Measurements from ENCODE around the gene CUL3.

The CUL3 gene

DNA sequence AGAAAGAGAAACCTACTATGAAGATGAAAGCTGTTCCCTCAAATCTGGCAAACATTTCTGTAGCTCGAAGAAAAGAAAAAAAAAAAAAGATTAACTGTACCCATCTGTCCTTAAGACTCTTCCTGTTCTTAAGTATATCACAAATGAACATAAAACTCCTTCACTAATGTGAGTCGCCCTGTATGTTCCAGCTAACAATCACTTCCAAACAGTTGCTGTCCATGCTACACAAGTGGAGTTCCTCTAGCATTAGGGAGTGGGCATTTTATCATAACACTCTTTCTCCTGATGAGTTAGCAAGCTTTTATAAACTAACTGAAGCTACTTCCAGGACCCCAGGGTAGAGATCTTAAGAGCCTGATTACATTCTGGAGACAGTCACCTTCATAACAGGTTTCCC, 5.8 kb downstream of the CUL3 start:
- DNase-seq = no peak

DNA sequence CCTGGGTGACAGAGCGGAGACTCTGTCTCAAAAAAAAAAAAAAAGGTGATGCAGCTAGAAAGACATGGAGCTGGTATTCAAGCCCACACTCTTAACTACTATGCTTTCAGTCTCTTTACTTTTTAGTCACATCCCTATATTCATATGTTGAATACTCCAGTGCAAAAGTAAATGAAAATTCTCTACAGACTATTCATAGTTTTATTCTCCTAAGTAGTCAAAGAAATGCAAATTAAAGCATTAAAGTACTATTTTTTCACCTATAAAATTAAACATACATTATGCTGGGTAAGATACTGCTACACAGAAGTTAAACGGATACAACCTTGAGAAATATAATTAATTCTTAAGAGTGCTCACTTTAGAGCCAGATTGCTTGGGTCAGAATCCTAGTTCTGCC, 7.6 kb downstream of the CUL3 start:
- no peak for DNase-seq

DNA sequence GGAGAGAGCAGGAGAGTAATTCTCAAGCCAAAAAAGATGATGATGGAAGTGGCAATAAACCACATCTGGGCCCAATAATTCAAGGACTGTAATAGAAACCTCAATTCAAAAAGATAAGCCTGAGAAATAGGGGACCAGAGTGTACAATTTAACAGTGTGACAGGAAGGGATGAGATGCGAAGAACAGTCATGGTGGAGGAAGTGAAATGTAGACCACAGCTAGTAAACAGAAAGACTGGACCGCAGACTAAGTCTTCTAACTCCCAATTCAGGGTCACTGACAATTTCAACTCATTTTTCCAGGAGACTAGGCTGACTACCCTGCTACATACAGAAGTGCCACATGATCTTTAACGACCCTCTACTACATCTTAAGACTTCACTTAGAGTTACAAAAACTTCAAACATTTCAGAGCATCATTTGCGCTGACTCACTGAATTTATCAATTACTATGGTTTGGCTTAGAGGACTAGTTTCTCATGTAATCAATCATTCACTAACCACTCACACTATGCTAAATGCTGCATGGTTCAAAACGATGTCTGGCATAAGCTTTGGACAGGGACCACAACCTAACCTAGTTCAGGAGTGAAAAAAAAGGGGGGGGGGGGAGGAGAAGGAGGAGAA, 9.0 kb downstream of the CUL3 start:
- no peak for DNase-seq

DNA sequence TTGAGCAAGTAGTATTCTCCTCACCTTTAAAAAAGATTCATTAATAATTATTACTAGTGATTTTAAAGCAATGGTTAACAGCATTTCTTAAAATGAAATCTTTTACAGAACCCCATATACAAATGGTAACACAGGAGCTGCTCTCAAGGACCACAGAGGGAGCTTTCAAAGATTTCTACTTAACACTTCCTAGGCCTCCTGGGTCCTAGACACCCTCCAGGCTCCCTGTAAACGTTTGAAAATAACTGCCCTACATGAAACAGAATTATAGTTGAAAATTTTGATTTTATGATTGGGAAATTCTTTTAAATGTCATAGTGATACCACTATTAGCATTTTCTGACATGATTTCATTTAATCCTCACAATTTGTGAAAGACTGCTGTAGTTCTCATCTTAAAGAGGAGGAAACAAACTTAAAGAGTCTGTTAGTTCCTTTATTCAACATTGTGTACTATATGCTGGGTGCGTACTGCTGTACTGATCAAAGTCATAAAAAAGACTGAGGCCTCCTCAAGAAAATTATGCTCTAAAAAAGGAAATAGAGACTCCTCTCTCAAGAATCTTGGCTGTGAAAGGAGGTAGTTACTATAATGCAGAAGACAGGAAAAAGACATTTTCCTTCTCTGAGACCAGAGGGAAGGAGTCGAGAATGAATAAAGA, 10.6 kb downstream of the CUL3 start:
- DNase-seq = no peak

DNA sequence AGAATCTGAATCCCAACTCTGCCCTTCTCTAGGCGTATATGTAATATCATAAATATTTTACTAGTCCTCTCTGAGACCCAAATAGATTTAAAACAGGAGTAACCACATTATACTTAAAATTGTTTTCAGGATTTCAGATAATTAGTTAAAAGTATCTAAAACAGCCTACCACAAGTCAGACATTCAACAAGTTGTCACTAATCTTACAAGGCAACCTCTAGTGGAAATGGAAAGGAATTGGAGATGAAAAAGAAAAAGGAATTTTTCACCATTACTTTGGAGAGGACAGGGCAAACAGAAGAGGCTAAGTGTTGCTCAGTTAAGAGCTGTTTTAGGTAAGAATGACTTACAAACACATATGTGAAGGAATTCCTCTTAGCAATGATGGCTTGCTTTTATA, 11.4 kb downstream of the CUL3 start:
- no peak for DNase-seq

DNA sequence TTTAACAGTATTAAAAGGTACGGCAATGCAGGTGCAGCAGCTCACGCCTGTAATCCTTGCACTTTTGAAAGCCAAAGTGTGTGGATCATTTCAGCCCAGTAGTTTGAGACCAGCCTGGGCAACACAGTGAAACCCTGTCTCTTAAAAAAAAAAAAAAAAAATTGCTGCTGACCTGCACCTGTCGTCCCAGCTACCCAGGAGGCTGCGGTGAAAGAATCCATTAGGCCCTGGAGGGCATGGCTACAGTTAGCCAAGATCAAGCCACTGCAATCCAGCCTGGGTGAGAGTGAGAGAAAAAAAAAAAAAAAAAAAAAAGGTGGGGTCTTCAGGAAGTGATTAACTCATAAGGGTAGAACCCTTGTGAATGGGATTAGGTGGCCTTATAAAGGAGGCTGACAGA, 12.8 kb downstream of the CUL3 start:
- no peak for DNase-seq

DNA sequence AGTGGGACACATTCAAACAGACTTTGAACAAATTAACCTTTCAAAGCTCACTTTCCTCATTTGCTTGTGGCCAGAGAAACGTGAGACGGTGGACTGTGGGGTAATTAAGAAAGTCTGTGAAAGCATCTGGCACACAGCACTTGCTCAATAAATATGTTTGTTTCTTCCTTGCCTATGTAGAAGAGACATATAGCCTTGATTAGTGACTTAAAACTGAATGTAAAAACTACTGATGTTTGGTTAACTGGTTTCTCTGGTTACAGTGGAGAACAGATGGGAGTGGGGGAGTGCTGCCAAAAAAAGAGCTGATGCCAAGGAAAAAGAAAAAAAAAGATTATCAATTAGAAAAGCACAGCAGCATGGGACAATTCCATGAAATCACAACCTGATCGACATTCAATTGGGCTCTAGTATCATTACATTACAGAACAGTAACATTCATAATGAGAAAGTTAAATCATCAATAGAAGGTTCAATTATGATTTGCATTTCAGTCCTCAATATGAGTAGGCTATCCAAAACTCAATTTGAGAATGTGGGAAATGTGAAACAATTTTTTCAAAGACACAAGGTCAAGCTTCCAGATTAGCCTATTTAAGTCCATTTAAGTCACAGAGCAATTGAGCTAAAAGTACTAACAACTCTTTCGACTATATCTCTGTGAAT, 14.7 kb downstream of the CUL3 start:
- DNase-seq = no peak

DNA sequence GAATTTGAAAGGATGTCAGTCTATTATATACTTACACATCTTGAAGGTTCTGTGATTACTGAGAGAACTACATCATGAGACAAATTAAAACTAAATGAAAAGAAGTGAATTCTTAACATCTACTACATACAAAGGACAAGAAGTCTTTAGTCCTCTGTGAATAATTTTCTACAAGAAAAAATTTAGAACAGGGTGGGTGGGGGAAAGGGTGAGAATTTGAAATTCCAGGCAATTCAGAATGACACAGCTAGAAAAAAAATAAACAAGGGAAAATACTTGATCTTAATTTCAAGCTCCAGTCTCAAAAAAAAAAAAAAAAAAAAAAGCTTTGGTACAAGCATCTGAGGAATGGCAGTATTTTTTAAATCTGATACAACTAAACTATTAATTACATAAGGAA, 15.5 kb downstream of the CUL3 start:
- DNase-seq = no peak

DNA sequence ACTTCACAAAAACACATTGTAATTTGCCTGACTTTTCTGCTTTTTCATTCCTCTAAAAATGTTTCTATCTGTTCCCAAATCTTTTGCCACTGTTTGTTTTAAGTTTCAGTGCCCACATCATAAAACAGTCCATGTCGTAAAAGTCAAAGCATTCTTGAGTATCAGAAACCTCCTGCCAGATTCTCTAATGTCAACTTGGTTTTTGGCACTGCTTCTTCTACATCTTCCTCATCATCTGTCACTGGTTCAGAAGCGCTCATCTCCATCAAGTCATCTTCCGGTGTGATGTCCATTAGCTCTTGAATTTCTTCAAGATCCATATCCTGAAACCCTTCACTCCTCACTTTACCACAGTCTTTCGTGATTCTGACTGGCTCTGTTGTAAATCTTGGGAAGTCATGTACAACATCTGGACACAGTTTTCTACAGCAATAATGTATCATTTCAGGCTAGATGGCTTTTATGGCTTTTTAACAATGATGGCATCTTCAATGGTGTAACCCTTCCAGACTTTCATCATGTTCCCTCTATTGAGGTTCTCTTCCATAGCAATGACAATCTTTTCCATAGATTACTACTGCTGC, 19.6 kb downstream of the CUL3 start:
- DNase-seq = no peak

DNA sequence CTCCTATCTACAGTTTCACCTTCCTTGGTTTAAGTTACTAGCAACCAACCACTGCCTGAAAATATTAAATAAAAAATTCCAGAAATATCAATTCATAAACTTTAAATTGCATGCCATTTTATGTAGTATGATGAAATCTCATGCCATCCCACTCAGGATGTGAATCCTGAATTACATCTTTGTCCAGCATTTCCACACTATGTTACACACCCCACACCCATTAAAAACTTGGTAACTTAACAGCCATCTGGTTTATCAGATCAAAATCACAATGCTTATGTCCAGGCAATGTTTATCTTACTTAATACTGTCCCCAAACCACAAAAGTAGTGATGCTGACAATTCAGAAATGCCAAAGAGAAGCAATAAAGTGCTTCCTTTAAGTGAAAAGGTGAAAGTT, 21.6 kb downstream of the CUL3 start:
- DNase-seq = no peak

DNA sequence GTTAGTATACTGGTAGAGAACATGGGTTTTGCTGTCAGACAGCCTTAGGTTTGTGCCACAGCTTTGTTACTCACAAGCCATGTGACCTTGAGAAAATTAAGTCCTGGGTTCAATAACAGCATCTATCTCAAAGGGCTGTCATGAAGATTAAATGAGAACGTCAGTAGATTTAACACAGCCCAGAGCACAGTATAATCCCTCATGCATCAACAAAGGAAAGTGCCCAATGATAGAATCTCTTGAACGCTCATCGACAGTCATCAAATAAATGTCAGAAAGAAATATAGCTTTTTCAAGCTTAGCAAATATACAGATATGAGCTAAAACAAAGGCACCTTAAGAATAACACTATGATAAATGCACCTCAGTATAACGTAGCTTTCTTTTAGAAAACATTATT, 22.3 kb downstream of the CUL3 start:
- DNase-seq = no peak

DNA sequence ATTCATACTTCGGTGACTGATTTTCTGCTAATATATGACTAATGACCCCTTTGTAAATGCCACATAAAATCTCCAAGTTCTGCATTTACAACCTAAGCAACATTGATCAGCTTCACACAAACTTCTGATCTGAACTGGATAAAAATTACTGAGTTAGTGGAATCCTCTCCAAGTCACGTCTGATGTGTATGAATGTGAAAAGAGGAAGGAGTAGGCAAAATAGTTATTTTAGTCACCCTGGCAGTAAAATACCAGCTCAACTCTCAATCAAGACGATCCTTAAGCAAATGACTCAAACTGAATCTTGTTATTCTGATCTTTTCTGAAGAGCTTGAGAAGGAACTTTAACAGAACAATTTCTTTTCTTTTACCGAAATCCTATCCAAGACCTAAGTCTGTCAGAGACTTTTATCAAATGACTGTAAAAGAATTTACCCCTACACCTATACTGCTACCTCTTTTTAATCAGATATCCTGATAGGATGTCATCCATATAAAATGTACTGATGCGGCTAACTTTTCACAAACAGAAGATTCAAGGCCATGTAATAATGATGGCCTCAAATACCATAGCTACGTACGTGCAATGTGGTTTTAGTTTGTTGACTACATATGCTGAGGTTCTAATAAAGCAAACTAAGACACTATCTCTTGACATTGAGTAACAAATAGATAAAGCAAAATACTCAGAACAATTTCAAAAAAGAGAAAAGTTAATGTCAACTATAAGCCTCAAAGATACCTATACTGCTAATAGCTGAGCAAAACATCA, 23.7 kb downstream of the CUL3 start:
- DNase-seq = no peak

DNA sequence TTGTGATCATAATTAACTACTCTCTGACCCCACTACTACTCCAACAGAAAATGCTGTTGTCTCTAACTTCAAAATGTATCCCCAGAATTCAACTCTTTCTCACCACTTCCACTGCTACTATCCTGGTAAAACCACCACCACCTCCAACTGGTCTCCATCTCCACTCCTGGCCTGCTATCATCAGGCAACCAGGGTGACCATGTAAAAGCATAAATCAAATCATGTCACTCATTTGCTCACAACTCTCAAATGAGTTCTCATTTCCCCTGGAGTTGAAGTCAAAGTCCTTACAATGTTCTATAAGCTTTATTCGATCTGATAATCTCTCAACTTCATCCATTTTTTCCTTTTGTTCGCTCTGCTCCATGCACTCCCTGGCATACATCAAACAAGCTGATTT, 24.6 kb downstream of the CUL3 start:
- no peak for DNase-seq

DNA sequence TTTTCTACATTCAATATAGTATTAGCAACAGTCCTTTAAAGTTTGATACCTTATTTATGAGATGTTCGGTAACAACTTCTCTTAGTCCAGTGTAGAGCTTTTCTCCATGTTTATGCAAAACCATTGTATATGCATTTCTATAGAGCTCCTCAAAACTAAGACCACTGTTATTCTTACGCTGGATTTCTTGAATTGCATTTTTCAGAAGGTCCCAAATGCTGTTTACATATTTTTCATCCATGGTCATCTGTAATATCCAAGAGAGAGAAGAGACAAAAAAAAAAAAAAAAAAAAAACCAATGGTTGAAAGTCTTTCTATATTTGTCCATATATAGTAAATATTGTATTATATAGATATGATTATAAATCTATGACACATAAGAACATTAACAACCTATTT, 27.6 kb downstream of the CUL3 start:
- DNase-seq = no peak

DNA sequence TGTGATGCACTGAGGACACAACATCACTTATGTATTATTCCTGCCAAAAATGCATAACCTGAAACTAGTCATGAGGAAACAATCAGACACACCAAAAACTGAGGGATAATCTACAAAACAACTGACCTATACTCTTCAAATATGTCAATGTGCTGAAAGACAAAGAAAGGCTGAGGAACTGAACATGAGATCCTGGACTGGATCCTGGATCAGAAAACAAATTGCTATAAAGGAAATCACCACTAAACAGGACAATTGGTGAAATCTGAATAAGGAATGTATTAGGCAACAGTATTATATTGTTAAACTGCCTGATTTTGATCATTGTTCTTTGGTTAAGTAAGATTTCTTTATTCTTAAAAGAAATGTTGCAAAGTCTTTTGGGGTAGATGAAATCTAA, 28.8 kb downstream of the CUL3 start:
- DNase-seq = no peak

DNA sequence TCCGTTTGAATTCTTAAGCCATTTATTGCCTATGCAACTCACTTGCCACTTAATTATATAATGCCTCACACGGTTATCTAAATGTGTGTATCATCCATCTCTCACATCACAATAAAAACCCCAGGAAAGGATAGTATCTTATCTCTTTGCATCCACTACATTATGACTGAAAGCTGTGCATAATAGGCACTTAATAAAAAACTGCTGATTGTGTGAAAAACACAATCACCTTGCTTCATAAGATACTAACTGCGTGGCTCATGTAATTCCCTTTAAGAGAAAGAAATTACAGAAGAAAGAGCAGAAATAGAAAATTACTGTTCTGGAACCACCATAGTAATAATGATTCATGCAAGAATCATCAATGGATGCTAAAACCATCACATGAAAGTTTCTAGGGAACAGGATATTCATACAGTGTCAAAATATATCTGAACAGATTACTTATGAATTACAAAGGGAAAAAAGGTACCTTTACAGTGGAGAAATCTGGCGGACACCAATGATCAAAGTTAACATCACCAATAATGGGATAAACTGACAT, 29.3 kb downstream of the CUL3 start:
- no peak for DNase-seq

DNA sequence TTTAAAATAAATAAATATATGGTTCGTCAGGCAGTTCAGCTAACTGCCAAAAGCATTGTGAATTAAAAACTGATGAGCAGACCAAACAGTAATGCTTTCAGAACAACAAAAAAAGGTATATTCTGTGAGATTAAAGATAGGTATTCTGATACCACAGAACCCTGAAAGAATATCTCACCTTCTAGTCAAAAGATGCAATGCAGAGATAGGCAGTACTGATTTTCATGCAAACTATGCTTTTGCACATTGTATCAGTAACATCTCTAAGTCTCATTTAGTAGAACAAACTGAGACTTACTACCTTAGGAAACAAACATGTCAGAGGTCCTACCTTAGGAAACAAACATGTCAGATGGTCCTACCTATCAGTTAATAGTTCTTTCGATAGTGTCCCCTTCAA, 32.4 kb downstream of the CUL3 start:
- DNase-seq = no peak

DNA sequence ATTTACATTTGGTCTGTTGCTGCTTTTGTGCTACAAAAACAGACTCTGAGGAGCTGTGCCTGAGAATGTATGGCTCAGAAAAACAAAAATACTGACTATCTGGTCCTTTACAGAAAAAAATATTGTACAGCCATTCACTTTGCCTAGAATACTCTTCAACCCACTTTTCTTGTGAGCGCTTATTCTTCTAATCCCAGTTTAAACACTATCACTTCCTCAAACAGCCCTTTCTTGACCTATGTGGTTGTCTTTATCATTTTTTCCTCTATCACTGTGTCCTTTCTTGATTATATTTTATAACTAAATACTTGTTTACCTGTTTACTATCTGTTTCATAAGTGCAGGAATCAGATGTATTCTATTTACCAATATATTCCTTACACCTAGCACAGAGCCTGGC, 33.5 kb downstream of the CUL3 start:
- no peak for DNase-seq

DNA sequence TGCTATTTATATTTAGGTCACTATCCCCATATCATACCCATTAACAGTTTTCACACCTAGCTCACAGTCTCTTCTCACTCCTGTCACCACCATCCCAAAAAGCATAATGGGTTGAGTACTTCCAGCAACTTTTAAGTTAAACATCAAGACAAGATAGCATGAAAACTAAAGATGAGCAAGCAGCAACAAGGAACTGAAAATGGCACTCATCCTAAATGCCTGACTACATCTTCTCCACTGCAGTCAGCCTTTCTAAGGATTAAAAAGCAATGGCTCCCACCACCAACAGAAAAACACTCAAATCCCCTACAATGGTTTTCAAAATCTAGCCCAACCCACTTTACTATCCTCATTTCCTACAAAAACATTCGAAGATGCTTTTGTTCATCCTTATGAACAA, 38.2 kb downstream of the CUL3 start:
- no peak for DNase-seq

DNA sequence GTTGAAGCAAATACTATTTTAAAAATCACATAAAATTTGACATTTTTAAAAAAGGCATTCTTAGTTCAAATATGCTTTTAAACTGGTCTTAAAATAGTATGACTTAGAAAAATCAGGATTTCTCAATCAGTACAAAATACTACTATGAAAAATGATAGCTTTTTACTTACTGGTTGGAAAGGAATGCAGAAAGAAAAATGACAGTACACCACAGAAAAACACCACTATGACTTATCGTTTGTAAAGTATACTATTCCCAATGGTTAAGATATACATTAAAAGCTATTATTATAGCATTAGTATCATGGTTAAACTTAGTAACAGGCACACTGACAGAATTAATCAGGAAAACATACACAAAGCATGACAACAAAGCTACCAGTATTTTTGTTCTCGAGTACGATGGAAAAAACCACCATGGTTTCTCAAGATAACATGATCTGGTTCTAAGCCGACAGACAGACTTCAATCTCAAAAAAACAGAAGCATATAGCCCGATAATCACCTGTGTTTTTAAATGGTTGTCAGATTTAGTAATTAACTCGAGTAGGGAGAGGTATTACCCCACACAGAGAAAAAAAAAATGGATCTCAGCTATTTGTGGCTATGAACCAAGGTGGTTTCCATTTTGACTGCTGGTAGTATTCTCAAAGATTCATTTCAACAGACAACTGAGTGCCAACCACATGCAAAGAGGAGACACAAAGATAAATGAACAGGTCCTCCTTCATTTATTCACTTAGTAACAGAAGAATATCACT, 39.1 kb downstream of the CUL3 start:
- DNase-seq = no peak

DNA sequence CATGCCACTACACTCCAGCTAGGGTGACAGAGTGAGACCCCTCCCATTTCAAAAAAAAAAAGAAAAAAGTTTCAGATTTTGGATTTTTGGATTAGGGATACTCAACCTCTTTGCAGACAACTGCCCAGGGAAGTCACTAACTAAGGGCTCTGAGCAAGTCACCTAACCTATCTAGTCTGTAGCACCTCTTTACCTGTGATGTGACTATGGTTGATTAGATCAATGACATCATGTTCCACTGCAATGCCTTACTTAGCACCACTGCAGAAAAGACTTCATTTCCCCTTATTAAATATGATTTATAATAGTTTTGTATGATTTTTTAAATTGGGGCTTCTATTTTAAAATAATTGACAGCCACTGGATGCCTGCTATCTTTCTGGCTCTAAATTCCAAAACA, 41.2 kb downstream of the CUL3 start:
- no peak for DNase-seq

DNA sequence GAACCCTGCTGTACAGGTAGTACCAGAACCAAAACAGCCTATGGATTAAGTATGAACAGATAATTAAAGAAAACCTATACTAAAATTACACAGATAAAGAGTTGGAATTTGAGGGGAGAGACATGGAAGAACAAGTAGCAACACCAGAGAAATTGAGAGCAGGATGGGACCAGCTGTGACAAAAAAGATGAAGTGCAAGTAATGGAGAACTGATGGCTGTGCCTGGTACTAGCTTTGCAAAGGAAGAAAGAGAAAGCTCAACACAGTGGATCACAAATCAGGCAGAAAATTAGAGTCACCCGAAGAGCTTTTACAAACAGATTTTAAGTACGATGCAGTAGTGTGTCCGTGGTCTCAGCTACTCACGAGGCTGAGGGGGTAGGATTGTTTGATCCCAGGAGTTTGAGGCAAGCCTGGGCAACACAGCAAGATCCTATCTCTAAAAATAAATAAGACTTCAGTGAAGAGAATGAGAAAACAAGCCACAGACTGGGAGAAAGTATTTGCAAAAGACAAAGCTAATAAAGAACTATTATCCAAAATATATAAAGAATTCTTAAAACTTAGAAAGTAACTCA, 46.5 kb downstream of the CUL3 start:
- no peak for DNase-seq
